GM19328 (cell line): ENCODE results near the gene VPS29.
"Not testable (repeated sequence)": the region's sequence is repeated elsewhere in the genome, so short reads cannot be mapped to it uniquely, and the experiment has no call there.

Source experiments
- ATAC-seq: cut with Tn5 transposase; IDR thresholded peaks from one replicate; pipeline ENCODE4 v1.9.1; 2021; ENCODE audit warnings: mild to moderate bottlenecking, moderate library complexity; ENCODE audit not compliant: unreplicated experiment

The VPS29 gene

DNA sequence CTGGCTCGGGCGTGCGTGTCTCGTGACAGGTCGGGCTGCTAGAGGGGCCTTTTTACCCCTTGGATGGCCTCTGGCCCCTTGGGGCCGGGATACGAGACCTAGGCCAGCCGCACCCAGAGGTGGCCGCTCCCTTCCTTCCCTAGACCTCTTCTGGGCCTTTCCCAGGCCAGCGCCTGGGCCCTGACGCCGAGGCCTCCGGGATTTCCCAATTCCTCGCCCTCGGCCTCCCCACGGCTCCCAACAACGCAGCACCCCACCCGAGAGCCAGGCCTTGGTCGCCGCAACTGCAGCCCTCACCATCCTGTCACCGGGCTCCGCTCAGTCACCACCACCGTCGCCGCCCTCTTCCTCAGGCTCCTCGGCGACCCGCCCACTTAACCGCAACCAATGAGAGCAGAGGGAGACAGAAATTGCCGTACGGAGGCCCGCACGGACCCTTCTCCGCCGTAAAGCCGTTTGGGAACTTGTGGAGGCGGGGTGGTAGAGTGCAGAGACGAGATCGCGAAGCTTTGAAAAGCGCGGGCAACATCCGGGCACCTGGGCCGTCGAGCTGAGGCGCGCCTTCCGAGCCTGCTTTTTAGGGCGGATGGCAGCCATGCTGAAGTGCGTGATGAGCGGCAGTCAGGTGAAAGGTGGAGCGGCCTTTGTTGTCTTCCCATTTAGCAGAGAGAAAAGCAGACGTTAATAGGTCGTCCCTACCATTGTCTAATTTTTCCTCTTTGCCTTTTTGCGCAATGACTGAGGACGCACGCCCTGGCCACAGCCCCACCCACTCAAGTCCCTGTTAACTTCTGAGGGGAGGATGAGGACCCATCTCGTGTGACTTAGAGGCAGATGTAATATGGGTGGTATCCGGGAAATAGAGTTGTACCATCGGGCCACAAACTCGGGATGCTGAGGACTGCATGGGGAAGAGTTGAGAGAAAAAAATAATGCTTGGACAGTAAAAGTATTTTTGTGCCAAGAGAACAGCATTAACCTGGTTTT lies at the start of gene VPS29, which contains the start of gene RAD9B:
TSS of gene VPS29 (minus strand) at position 360 of the 987 bp plus-strand sequence. CDS start at position 300, 60 bp downstream.
TSS of gene RAD9B (plus strand) at position 580 of the 987 bp plus-strand sequence. CDS start at position 587, 7 bp downstream.
- peak; percentile 95 for ATAC-seq

- ATAC-seq, result no peak
Measured at GRCh38 chr12:110550981-110551380, 49.1 kb upstream of the VPS29 start.

DNA sequence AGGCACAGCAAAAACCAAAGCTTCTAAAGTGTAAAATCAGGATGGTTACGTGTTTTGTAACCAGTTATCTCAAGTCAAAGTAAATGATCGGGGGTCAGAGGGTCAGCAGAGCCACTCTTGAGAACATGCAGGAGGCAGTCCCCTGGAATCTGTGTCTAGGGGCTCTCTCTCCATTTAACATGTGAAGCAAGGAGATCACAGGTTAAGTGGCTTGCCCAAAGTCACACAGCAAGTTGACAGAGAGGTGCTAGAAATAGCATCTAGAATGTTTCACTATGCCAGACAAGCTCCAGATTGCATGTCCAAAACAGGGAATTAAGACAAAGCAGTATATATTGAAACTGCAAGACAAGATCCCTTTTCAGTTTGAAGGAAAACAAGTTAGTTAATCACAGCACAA lies 47.8 kb upstream of the VPS29 start:
- ATAC-seq, result no peak

DNA sequence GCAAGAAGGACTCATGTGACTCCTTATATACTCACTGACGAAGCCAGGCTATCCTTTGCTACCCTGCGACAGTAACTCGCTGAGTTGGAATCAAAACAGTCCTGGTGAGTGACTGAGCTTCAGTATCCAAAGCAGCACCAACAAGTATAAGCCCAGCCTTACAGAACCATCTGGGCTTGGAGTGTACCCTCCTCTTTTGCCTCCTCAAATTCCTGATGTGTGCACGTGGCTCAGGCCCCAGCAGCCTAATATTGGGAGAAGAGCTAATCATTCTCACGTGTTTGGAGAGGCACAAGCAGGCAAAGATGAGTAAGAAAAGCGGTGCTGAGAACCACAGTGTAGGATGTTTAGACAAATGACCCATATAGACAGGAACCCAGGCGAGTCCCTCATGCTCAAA lies 46.8 kb upstream of the VPS29 start:
- ATAC-seq, result no peak

DNA sequence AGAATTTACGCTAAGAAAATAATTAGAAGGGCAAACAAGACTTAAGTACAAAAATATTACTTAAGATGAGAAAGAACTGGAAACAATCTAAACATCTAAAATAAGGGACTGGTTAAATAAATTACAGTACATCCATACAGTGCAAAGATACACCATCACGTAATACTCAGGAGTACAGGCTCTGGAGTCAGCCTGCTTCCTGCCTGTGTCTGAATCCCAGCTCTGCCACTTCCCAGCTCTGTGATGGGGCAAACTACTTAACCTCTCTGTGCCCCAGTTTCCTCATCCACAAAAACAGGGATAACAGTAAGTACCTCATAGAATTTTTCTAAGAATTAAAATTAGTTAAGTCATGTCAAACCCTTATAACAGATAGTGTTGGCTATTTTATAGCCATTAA lies 45.2 kb upstream of the VPS29 start:
- no peak for ATAC-seq

- ATAC-seq, result no peak
Measured at GRCh38 chr12:110546339-110546738, 44.4 kb upstream of the VPS29 start.

DNA sequence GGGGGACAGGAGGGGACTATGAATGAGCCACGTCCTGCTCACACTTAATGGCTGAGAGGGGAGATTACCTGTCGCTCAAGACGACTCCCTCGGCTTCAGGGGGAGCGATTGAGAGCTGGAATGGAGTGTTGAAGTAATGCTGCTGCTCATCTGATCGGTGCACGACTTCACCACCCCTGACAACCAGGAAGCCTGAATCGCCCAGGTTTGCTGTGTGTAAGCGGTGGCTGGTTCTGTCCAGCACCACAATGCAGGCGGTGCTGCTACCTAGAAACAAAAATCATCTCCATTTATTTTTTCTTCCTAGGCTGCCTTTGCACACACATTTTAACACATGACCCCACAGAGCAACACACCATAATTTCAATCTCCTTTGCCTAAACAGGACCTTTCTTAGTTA lies 43.9 kb upstream of the VPS29 start:
- ATAC-seq, result no peak

GRCh38 chr12:110545259-110545658 lies 43.3 kb upstream of the VPS29 start:
- not testable (repeated sequence) for ATAC-seq

GRCh38 chr12:110543965-110544364 lies 42.1 kb upstream of the VPS29 start:
- ATAC-seq, result no peak

DNA sequence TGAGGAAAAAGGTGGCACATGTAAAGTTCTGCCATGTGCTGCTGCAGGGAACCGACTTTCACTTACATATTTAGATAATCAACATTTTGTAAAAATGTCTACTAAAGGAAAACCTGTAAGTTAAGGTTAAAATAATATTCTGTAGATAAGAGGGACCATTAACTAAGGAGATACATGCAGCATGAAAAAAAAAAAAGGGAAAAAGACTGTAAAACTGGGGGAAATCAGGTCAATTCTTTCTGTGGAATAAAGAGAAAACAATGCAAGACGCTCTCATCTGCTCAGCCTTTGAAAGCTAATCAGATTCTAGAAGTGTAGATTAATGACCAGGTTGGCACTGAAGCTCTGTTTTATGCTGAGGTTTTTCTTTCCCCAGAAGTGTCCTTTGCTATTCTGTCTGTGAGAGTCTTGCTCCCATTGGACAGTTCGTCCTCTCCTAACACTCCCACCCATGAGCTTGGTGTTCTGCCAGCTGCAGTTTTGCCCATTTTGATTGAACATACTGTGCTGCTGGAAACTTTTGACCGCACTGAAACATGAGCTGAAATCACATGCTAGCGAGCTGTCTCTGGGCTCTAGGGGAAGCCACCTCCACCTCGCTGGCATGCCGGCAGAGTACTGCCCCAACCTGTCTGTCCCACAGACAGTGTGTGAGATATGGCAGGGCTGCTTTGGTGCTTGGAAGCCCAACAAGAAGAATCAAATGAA lies 41.5 kb upstream of the VPS29 start:
- ATAC-seq, result no peak

- ATAC-seq, result no peak
Measured at GRCh38 chr12:110540048-110540447, 38.1 kb upstream of the VPS29 start.

GRCh38 chr12:110538869-110539622 lies 37.1 kb upstream of the VPS29 start:
- ATAC-seq, result no peak

DNA sequence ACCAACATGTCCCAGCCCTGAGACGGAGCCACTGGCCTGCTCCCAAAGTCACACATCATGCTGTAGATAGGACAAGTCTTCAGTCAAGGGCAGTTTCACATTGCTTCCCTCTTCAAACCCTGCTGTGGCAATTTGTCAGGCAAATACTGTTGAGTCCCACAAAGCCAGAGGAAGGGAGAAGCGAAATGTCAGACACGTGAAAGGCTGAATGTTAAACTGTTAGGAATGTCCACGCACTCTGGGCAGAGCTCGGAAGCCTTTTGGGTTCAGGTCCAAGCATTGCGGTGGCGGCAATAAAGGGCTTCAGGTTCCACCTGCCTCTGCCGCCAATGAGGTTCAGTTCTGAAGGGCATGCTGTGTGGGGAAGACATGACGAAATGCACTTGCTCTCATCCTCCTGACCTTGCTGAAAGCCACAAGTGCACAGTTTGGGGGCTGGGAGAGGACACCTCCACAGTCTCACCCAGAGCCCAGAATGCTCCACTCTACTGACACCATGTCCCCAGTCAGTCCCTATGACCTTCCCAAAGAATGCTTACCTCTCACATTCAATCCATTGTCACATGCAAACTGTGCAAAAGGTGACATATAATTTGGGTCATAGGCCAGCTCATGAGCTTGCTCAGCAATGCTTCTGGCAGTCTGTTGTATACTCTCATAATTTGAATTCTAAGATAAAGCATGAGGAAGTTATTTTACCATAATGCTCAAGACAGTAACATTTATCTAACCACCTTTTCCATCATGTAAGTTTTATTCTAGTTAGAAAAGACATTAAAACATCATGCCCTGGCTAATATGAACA lies 35.9 kb upstream of the VPS29 start:
- no peak for ATAC-seq

DNA sequence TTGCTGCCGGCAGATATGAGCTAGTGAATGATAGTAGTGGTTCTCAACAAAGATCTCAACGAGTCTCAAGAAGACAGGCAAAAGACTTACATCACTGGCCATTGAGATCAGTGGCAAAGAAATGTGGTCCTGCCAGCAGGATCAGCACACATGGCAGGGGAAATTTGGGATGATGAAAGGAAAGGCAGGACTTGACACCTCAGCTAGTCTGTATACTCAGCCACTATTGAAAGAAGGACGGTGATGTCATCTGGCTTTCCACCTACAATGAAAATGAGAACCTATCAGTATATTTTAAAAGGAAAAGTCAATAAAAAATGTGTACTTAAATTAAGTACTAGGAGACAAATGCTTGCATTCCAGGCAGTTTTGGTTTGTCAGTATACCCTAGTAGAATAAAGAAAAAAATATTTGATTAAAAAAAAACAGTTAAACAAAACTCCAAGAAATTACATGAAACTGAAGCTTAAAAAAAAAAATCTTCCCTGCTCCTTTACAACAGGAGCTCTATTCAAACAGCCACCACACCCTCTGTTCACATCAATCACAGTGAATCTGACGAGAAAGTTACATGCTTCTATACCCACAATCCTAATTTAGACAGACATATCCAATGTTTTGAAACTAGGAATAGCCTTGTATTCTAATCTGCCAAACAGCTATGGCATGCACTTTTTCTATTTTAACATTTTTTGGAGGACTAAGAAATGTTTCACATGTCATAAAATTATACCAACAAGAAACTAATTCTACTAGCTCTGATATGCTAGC lies 35.1 kb upstream of the VPS29 start:
- no peak for ATAC-seq

GRCh38 chr12:110534811-110535210 lies 32.9 kb upstream of the VPS29 start:
- no peak for ATAC-seq

DNA sequence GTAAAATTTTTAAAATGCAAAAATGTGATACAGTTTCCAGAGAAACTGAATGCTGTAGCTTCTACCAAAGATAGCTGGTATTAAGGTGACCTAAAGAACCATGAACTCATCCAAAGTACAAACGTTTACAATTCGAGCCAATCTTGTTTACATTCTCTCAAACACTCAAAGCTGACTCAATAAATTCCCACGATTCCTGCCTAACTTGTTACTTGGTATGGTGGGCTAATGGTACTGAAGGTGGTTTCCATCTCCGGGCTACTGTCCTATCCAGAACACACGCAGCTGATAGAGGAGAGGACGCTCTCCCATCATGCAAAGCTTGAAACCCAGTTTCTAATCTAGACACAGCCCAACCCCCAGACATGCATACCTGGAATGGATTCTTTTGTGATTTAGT lies 31.7 kb upstream of the VPS29 start:
- ATAC-seq, result no peak

- no peak for ATAC-seq
Measured at GRCh38 chr12:110532644-110533043, 30.7 kb upstream of the VPS29 start.

DNA sequence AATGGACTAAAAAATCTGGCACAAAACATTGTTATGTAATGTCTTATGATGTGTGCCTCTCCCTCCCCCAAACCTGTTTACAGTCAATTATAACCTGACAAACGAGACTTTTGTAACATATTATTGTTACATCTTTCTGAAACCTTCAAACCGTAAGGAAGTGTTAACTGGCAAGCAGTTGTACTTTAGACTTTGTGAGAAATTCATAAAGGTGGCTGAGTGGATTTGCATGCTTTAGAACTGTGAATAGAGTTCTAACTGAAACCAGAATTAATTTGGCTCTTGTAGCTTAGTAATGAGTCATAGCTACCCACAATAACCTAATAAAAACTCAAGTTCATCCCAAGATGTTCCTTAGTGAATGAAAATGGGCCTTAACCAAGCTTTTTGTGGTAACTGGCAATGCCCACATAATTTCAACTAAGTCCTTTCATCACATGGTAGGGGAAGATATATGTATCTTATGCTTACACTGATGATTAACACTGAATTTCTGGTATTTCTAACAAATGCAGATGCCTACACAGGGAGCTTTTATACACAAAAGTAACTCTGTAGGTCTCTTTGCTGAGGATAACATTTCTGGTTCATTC lies 29.9 kb upstream of the VPS29 start:
- peak; percentile 72 for ATAC-seq

DNA sequence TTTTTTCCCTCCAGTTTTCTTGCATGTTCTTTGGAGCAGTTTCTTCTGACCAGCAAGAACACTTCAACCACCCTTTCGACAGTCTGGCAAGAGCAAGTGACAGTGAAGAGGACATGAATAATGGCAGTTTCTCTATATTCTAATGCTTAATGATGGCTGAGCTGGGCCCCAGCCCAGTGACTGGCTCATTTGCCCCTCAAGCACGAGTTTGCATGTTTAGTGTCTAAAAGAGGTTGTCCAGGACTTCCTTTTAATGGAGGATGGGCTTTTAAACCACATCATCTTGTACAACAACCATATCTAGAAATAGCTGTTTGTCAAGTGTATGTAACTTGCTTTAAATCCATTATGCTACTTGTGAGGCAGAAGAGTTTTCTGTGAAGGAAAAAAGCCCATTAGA lies 28.6 kb upstream of the VPS29 start:
- ATAC-seq, result no peak
